NOMO-1 (cell line): Measurements from ENCODE around the gene LAP3.
"Not testable (repeated sequence)": the region's sequence is repeated elsewhere in the genome, so short reads cannot be mapped to it uniquely, and the experiment has no call there.

Experiments used
- DNase-seq, 2 experiments: peaks; one replicate each; lab custom pipeline; 2025; ENCODE audit not compliant: unreplicated experiment in 2 of 2; lab: John Stamatoyannopoulos, UW

The LAP3 gene

DNA sequence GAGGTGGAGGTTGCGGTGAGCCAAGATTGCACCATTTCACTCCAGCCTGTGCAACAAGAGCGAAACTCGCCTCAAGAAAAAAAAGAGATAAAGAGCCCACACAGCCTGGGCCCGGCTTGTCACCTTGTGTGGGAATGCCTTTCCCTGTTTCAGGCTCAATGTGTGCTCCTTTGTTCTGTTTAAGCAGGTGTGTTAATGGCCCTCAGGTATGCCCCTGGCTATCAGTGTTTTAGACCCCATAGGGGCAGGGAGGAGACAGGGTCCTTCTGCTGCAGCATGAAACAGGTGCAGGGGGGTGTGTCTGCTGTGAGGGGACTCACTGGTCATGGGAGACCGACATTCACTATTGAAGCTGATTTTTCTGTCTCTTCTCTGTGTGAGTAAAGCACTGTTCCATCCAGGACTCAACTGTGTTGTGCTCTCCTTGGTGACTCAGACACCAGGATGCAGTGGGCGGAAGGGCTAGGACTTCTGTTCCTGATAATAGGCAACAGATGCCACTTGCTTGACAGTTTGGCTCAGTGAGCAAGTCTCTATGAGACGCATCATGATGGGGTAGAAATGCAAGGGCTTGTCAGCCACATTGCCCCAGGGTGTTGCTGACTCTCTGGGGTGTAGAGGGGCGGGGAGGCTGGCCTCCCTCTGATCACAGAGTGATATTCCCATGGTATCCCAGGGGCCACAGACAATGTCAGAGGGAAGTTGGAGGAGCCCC lies 15.6 kb upstream of the LAP3 start:
- no peak for DNase-seq

DNA sequence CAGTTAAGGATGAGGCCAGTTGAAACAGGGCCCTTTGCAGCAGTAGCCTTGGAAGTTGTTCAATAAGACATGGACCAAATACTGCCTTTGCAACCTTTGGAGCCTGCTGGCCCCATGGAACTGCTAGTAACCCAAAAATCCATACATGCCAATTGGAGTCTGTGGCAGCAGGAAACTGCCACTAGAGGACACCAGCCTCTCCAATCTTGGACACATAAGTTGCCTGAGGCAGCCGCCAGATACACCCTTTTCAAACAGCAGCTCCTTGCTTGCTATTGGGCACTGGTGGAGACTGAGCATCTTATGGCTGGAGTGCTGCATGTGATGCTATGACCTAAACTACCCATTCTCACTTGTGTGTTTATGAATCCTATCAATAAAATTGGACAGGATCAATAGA lies 14.8 kb upstream of the LAP3 start:
- DNase-seq, result no peak

DNA sequence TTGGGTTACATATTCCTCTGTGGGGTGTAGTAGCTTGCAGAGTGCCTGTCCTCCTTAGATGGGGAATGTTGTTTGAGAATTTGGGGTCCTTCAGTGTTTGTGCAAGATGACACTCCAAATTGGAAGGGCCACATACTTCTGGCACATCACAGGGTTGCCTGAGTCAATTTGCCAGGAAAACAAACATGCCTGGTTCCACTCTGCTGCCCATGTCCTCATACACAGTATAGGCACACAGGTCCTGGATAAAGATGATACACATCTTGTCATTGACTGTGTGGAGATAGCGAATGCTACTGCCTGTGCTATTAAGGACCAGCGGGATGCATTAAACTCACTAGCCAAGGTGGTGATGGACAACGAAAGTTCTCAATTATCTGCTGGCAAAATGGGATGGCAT lies 11.2 kb upstream of the LAP3 start:
- no peak for DNase-seq

DNA sequence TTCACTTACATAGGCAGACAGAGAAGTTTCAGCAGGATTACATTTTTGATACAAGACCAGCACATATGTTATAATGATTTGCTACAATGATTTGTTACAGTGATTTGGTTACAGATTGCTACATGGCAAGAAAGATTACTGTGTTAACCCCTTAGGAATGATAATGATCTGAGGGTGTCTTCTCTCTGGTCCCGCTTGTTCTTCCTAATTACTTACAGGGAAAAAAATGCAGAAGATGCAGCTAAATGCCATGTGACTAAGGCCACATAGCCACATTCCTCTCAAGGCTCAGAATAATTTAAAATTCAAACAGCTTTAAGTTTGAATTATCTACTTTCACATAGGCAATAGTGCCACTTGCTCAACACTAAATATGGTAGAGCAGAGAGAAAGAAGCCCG lies 9.7 kb upstream of the LAP3 start:
- DNase-seq, result no peak

DNA sequence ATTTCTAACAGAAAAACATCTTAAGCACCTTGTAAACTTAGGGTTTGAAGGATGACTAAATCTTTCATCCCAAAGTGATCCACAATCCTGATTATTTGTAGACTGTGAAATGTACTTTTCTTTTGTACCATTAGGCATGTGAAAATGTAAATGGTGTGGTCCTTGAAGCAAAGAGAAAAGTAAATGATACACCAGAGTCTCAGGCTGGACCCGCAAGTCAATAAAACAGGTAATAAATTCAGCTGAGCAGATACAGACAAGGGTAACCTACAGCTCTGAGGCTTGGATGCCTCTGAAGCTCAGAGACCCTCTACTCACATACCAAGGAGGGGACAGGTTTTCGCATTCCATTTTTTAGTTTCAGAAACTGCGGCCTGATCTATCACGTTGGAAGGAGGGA lies 2.8 kb upstream of the LAP3 start:
- DNase-seq, result no peak

DNA sequence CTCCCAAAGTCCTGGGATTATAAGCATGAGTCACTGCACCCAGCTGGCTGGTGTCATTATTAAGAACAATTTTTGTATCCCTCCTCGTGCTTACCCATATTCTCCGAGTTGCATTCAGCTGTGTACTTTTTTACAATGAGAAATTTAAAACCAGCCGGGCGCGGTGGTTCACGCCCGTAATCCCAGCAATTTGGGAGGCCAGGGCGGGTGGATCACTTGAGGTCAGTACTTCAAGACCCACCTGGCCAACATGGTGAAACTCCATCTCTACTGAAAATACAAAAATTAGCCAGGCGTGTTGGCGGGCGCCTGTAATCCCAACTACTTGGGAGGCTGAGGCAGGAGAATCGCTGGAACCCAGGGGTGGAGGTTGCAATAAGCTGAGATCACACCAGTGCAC lies 1.8 kb upstream of the LAP3 start:
- DNase-seq, result not testable (repeated sequence)

DNA sequence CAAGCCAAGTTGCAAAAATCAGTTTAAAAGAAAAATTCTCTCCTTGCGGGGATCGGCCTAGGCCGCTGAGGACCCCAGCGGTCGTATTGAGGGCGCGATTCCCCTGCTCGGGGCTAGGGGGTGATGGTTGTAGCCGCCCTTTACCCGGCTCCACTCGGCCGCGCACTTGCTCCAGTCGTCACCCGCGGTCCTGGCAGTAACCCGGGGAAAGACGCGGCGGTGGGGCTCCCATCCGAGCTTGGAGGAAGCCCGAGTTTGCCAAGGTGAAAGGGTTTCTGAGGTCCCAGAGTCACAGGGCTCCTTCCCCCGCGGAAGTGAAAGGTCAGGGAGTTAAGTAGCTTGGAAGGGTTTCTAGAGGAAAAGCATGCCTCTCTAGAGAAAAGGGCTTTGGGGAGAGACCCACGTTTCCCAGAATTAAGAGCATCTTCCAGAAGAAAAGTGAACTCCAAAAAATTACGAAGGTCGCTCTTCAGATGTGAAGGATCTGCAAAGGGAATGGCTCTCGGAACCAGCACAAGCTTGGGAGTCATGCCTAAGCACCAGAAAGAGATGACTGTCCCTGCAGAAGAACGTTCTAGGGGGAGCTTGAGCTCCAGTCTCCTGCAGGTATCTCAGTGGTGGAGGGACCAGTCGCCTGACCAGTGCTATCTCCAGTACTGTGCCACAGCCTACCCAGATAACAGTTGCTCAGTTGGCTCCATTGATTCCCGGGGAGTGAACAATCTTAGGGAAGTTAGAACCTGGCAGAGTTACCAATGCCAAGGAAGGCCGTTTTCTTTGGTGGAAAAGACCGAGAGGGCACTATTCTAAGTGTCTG lies 875 bp downstream of the LAP3 start:
- DNase-seq, result peak; percentile 33 to 63

DNA sequence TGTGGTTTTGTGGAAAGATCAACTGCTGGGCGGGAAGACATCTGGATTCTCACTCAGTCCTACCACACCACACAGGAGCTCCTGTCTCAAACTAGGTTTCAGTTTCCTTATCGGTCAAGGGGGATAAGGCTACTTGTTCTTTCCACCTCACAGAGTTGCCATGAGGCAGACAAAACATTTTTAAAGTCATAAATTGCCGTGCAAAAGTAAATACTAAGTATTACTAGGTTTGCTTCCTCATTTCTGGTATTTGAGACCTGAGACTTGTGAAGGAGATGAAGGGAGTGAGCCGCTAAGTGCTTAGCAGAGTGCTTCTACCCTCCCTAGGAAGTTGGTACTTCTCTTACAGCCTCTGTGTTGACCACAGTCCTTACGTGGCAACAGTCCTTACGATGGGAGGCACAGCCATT lies 1.5 kb downstream of the LAP3 start:
- peak; percentile 49 to 63 for DNase-seq

DNA sequence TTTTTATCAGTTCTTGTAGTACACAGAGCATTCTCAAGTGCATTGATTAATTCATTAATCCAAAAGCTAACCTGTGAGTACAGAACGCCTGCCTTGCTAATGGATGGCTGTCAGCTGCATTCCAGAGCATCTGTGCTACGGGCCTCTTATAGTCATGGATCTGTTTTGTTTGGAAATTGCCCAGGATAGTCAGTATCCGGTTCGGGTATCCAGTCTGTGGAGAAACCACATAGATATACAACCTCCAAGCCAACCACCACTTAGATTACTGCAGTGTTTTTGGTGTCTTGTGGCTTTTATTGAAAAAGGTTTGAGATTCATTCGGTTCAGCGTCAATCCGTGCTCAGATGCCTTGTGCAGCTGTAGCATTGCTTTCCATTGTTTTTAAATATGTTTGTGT lies 4.0 kb downstream of the LAP3 start:
- DNase-seq, result no peak

DNA sequence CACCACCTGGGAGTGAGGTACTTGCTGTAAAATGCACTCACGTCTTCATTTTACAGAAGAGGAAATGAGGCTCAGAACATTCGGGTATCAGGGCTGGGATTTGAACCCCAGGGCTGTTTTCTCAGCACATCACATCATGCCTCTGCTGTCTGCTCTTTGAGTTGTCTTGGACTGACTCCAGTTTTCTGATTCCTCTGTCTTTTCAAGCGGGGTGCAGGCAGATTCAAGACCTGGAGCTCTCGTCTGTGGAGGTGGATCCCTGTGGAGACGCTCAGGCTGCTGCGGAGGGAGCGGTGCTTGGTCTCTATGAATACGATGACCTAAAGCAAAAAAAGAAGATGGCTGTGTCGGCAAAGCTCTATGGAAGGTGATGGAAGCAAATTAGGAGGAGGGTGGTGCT lies 6.3 kb downstream of the LAP3 start:
- DNase-seq, result no peak

DNA sequence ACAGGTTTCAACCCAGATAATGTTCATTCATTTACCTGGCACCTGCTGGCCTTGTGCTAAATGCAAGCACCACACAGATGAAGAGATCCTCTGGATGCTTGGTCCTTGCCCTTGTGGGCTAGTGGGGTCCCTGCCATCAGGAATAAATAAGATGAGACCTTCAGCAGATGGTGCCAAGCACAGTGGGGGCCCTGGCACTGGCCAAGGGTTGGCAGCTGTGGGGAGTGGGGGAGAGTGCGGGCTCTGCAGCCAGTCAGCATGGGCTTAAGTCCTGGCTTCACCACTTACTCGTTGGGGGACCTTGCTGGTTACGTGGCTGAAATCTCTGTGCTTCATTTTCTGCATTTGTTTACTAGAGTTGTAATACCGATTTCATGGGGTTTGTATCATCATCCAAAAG lies 6.9 kb downstream of the LAP3 start:
- DNase-seq, result no peak

DNA sequence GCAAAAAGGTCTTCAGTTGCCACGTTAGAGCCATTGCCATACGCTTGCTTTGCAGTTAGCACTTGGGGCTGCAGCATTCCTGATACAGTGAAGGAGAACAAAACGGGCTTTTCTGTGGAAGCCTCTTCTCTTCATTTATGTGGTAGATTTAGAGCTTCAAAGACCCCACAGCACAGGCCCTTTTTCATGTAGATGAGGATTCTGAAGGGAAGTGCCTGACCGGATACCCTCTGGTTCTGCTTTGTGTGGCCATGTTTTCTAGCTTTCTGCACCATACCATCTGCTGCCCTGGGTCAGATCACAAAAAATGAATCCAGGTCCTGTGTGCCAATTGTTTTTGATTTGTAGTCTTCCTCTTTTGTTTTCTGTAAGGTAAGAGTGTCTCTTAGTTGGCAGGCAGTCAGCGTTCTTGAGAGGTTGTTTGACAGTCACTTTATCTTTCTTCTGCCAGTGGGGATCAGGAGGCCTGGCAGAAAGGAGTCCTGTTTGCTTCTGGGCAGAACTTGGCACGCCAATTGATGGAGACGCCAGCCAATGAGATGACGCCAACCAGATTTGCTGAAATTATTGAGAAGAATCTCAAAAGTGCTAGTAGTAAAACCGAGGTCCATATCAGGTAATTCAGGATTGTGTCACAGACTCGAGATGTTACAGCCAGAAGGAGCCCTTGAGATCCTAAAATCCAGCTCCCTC lies 7.7 kb downstream of the LAP3 start:
- no peak for DNase-seq

DNA sequence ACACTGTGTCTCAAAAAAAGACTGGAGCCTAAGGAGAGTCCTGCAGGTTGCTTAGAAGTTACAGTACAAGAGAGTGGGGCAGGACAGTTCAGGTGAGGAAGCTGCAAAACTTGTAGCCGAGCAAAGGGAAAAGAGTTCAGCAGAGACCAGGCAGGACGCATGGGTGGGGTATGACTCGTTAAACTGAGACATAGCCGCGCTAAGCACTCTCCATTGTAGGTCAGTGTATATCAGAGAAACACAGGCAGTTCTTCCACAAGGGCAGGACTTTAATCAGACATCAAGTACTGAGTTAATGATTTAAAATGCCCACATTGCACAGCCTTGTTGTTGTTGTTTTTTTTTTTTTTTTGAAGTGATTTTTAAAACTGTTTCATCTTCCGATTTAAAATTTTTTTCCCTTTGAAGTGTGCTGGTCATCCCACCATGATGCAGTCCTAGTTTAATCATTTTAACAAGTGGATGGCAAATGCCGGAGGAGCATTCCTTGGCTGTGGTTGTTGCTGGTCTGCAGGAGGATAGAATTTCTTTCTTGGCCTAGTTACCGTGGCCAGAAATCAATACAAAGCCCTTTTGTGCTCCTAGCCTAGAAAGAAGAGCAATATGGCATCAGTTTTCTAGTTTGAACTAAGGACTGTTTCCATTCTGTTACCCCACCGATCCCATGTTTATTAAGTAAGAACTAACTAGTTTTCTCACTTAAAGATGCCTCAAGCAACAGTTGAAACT lies 10.3 kb downstream of the LAP3 start:
- no peak for DNase-seq

DNA sequence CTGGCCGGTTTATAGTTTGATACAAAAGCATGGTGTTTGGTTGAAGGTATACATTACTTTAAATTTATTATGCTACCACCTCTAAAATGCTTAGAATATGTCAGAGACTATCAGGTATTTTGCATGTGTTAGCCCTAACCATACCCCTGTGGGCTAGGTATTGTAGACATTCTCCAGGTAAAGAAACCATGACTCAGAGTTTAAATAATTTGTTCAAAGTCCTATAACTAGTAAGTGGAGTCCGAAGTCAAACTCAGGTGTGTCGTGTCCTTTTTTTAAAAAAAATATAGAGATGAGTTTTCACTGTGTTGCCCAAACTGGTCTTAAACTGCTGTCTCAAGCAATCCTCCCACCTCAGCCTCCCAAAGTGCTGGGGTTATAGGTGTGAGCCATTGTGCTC lies 12.4 kb downstream of the LAP3 start:
- DNase-seq, result no peak

DNA sequence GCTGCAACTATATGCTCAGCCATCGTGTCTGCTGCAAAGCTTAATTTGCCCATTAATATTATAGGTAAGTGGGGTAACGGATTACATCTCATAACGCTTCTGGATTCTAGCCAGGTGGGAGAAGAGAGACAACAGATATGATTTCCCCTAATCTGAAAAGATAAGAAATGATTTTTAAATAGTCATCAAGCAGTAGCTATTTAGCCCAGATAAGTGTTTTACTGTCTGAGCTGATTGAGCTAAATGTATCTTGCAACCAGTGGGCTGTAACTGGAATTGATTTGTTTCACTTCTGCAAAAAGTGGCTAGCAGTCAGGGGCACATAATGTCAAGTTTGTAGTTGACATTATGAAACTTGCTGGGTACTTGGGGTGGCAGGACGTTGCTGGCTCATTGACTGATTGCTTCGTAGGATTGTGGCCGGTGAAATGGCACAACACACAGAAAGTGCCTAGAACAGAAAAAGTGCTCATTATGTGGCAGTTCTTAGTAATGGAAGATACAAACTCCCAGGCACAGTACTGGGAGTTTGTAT lies 18.5 kb downstream of the LAP3 start:
- peak; percentile 97 for DNase-seq

DNA sequence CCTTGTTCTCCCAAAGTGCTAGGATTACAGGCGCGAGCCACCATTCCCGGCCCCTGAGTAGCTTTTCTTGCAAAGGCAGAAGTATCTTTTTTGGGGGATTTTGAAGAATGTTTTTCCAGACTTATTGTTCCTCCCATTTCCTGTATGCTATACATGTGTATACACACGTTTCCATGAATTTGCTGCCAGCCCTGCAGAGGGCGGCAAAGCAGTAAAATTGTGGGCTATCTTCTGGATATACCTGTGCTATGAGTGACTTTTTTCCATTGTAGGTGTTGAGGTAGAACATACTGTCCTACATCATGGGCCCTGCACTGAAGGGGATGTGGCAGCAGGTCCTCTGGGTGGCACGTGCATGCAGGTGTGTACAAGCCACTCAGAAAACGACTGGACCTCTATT lies 20.5 kb downstream of the LAP3 start:
- DNase-seq, result no peak

DNA sequence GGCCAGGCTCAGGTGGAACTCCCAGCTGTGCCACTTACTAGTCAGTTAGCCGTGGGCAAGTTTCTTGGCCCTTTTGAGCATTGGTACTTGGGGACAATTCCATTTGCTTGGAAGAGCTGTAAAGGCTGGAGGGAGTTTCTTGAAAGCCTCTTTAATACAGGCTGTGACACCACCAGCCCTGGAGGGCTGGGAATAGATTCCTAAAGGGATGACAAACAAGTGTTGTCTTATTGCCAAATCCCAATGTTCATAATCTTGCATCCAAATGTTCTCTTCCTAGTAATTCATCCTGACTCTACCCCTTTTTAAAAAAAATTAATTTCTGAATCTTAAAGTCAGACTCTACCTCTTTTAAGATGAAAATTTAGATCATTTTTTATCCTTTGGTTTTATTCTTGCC lies 22.8 kb downstream of the LAP3 start:
- DNase-seq, result no peak

DNA sequence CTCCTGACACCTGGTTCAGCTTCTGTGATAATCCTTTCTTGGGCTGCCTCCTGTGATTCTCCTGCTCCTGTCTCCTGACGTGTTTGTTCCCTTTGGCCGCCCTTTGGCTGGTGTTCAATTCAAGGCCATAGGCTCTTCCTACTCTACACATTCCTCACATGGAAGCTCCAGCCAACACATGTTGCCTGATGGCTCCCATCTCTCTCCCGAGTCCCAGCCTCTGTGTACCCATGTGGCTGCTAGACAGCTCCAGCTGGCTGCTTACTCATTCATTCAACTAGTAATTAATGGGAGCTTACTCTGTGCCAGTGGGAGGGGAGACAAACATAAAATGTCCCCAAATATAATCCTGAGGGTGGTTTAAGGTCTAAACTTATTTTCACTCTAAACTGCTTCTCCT lies 28.2 kb downstream of the LAP3 start:
- no peak for DNase-seq

DNA sequence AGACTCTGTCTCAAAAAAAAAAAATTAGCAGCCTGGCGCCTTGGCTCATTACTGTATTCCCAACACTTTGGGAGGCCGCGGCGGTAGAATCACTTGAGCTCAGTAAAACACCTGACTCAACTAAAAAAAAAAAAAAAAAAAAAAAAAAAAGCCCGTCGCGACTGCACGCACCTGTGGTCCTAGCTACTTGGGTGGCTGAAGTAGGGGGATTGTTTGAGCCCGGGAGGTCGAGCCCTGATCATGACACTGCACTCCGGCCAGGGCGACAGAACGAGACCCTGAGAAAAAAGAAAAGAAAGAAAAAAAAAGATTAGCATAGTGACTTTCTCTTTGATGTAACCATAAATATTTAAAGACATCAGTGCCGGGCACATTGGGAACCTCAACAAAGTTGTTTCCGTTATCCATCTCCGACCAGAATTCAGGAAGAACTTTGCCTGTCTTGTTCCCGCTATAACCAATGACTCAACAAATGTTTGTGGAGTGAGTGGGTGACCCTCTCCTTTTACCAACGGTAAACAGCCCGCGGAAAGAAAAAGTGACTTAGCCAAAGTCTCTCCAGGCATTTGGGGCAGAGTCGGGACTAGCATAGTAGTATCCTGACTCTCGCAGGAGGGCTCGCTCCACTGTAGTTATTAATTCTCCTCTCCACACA lies 36.9 kb downstream of the LAP3 start:
- peak in 1 of 2 experiments; percentile 43 for DNase-seq
